ENCODE data around the gene DAZAP1.

- no peak for TF ChIP-seq CTCF (conservative IDR thresholded peaks at IDR 0.05; ENCODE audit: low read depth, low read length)
- no peak for TF ChIP-seq EZH2 (IDR thresholded peaks at IDR 0.05; ENCODE audit: low read length, unreplicated experiment)
- no peak for TF ChIP-seq EZH2phosphoT487 (IDR thresholded peaks at IDR 0.05; ENCODE audit: borderline replicate concordance, low read length)
Measured at GRCh38 chr19:1392407-1392806, 15.0 kb upstream of the DAZAP1 start.
